ENCODE measurements around the gene MAPK4.

DNA sequence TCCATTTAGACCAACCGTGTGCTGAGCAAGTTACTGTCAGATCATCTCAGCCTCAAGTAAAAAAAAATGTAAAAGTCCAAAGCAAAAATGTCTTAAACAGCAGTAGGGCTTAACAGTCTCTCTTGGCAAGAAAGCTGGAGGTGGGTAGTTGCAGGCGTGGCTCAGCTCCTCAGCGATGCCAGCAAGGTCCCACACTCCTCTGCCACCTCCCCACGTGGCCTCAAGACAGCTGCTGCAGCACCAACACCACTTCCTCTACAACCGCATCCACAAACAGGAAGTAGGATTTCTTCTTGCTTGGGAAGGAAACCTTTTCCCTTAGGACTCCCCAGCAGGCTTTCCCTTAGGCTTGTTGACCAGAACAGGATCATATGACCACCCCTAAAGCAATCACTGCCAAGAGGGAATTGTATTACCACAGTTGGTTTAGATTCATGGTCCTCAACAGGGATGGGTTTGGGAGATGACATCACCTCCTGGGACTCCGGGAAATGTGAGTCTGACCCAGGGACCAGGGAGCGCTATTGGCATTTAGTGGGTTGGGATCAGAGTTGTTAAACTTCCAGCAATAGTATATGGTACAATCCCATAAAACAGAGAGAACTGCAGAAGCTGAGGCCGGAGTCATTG, 97.1 kb downstream of the MAPK4 start:
- no peak for TF ChIP-seq POLR2A (IDR thresholded peaks at IDR 0.05)
- TF ChIP-seq, protein P1, sequence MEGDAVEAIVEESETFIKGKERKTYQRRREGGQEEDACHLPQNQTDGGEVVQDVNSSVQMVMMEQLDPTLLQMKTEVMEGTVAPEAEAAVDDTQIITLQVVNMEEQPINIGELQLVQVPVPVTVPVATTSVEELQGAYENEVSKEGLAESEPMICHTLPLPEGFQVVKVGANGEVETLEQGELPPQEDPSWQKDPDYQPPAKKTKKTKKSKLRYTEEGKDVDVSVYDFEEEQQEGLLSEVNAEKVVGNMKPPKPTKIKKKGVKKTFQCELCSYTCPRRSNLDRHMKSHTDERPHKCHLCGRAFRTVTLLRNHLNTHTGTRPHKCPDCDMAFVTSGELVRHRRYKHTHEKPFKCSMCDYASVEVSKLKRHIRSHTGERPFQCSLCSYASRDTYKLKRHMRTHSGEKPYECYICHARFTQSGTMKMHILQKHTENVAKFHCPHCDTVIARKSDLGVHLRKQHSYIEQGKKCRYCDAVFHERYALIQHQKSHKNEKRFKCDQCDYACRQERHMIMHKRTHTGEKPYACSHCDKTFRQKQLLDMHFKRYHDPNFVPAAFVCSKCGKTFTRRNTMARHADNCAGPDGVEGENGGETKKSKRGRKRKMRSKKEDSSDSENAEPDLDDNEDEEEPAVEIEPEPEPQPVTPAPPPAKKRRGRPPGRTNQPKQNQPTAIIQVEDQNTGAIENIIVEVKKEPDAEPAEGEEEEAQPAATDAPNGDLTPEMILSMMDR (IDR thresholded peaks at IDR 0.05) = no peak

All from esophagus squamous epithelium (tissue), 4 donors.